GM12875 (cell line): Measurements from ENCODE around the gene ZBTB16.
A peak's percentile ranks its signal among the peaks of the same experiment; 100 is the strongest.

ENCODE experiments used
- H3K4me3 ChIP-seq: one replicate; pipeline ENCODE4 v1.5.1; 2011; ENCODE audit warnings: low read depth, low read length, control low read depth
- CTCF ChIP-seq: IDR thresholded peaks from 2 replicates; pipeline ENCODE4 v1.5.1; 2011; ENCODE audit warnings: low read depth, mild to moderate bottlenecking, control low read depth, inconsistent platforms, low read length, moderate library complexity, borderline replicate concordance; ENCODE audit not compliant: insufficient read depth

ZBTB16 gene

GRCh38 chr11:114262681-114263512 is 203.4 kb downstream of the ZBTB16 start:
- peak; percentile 25; the same call in 1 of the 2 replicates for TF ChIP-seq CTCF
- no peak overlapping the region for H3K4me3 ChIP-seq

- no peak overlapping the region for H3K4me3 ChIP-seq
- no peak for TF ChIP-seq CTCF
Measured at GRCh38 chr11:114263513-114264170, 204.1 kb downstream of the ZBTB16 start.

- TF ChIP-seq CTCF = no peak
- no peak overlapping the region for H3K4me3 ChIP-seq
Measured at GRCh38 chr11:114264381-114264780, 204.9 kb downstream of the ZBTB16 start.

- no peak overlapping the region for H3K4me3 ChIP-seq
- no peak for TF ChIP-seq CTCF
Measured at GRCh38 chr11:114265122-114265878, 205.8 kb downstream of the ZBTB16 start.

GRCh38 chr11:114269498-114269897 is 210.0 kb downstream of the ZBTB16 start:
- H3K4me3 ChIP-seq = no peak overlapping the region
- no peak for TF ChIP-seq CTCF

- no peak overlapping the region for H3K4me3 ChIP-seq
- TF ChIP-seq CTCF = no peak
Measured at GRCh38 chr11:114270531-114271270, 211.2 kb downstream of the ZBTB16 start.
